Hypothalamus (tissue), 51 donors: ENCODE results near the gene GYG1.

Experiments
- DNase-seq, 51 donors: peaks; one replicate each; lab custom pipeline; 2025; lab: John Stamatoyannopoulos, UW

The GYG1 gene

DNA sequence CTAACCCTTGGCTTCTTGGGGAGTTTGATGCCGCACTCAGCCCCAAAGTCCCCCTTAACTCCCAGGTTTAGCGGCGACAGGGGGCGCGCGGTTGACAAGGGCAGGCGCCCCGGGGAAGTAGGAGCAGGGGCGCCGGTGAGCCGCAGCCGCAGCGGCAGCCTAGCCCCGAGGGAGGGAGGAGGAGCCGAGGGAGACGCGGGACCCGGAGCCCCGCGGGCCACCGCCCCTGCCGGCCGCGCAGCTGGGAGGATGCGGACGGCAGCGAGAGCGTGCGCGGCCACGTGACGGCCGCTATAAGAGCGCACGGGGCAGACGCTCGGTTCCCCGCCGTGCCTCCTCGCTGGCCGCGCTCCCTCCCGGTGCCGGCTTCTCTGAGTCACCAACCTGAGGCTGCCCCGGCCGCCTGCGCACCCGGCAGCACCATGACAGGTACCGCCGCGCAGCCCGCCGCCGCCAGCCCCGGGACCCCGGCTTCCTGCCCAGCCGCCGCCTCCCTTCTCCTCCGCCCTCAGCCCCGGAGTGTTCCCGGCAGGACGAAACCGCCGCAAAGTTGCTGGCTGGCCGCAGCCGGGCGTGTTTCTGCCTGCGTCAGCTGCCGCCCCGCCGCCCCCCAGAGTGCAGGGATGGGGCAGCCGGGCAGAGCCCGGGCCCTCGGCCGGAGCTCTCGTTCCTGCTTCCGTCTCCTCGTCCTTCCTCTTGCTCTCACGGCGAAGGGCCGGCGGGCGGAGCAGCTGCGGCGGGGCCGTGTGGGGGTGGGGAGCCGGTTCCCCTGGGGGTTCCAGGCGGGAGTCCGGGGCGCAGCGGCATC is at the start of gene GYG1:
TSS of gene GYG1 (plus strand) at position 322 of the 808 bp plus-strand sequence. CDS start at position 423, 101 bp downstream.
- peak in 49 of 51 donors; percentile 34 to 85 (median 69) for DNase-seq

DNA sequence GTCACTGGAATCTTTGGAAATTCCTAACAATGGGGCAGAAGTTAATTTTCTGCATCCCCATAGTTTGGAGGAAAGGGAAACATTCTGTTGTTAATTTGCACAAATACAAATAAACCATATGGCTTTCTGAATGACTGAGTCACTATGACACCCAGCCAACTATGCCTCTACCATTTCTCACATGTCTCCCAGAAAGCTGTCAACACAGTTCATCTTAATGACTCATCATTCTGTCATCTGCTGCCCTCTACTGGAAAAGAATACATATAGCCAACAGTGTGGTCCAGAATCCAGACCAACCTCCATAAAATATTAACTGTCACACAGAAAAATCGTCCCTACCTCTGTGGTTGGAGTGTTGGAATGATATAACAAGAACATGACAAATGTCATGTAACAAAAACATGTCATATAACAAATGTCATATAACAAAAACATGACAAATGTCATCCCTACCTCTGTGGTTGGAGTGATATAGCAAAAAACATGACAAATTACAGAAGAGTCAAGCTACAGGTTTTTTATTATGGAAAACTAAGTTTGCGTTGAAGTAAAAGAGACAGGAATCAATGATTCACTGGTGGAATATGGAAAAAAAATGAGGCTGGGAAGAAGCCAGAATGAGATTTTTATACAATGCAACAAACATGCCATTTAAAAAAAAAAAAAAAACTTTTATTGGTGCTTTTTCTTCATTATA is 47.7 kb upstream of the GYG1 start:
- peak in 7 of 51 donors; percentile 8 to 79 (median 16) for DNase-seq

- DNase-seq = no peak
Observed at GRCh38 chr3:148945116-148945515, 46.2 kb upstream of the GYG1 start.

GRCh38 chr3:148948913-148949657 is 42.3 kb upstream of the GYG1 start:
- DNase-seq = no peak

DNA sequence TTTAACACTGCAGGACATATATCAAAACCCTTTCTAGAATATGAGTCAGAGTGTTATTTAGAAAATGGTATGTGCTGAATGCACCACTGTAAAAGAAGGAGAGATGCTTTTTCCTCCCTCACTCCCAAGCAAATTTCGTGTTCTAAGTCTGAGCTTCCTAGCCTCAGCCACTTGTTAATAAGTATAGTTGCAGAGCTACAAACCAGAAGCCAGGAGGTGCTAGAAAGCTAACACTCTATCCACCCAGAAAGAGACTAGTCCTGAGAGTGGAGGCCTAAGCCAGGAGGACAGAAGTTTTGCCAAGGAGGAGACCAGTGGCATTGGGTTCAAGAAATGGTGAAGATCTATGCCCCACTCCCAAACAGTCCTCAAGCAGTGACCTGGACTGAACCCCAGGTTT is 40.5 kb upstream of the GYG1 start:
- DNase-seq = no peak

GRCh38 chr3:148951599-148952361 is 39.6 kb upstream of the GYG1 start:
- no peak for DNase-seq

- DNase-seq = no peak
Observed at GRCh38 chr3:148953094-148953493, 38.2 kb upstream of the GYG1 start.

DNA sequence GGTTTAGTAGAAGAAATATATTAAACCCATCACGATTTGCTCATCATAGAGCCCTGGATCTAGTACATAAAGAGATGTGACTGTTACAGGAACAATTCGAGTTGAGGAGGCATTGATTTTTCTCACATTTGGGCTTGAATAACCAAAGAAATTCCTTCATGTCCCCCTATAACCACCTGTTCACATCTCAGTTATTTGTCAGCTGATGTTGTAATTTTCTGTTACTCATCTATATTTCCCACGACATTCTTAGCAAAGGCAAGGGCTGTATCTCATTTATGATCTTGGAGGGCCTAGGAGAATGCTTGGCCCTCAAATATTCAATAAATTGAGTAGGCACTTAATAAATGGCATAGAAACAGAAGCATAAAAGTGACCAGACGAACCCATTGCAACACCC is 36.4 kb upstream of the GYG1 start:
- DNase-seq = no peak

DNA sequence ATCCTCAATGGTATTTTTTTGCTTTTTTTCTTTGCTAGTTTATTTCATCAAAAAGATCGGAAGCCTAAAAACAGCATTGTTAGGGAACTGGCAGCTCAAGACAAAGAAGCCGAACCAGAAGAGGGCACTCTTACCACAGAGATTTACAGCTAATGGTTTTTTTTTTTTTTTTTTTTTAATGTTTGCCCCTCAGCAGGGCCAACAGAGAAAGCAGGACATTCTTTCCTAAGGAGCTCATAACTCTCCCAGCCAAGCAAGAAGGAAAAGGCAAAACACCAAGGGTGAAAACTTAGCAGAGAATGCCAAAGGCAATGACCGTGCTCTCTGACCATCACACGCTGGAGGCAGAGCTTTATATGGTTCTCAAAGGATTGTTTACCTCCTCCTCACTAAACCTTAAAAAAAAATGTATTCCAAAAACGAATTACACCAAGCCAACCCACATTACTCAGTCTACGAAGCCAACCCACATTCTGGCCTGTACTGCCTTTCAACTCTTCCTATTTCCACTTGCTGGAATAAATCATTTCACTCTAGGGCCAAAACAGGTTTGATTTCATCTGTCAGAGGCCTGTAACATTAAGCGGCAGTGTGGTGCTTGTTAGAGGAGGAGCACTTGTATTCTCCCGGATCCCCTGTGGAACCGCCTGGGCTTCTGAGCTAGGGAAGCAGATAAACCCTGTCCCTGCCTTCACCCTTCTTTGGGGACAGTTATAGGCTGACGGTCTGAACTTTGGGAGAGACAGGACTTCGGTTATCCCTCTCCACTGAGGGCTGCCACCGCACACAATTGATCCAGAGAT is 35.6 kb upstream of the GYG1 start:
- DNase-seq = peak in 9 of 51 donors; percentile 11 to 66 (median 21)

- no peak for DNase-seq
Observed at GRCh38 chr3:148957586-148957985, 33.8 kb upstream of the GYG1 start.

DNA sequence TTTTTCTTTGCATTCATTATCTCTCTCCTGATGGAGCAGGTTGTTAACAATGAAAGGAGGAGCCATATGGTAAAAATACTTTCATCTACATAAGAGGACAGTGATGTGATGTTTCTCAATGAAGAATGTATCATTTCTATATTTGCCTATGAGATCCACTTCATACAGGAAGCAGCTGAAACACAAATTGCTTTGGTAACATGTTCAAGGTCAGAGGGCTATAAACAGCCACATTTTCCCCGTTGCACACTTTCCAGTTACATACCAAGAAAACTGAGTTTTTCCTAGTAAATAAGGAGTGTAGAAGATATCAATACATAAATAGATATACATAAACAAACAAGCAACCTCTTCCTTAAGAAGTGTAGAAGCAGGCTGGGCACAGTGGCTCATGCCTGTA is 32.6 kb upstream of the GYG1 start:
- DNase-seq = no peak

GRCh38 chr3:148962513-148962912 is 28.8 kb upstream of the GYG1 start:
- no peak for DNase-seq

DNA sequence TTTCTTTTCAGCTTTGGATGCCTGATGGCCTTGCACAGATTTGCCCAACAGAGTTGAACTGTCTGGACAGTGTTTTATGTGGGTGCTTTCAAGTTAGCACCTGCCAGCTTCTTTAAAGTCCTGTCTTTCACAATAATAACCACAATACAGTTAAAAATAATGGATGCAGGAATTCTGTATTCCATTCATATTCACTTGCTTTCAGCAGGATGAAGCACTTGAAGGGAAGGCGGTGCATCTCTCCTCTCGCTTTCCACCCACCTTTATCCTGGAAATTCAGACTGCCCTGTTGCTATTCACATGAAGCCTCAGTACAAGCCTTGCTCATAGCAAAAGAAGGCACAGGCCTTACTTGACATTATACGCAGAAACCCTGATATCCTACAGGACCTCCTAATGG is 26.5 kb upstream of the GYG1 start:
- DNase-seq = no peak

DNA sequence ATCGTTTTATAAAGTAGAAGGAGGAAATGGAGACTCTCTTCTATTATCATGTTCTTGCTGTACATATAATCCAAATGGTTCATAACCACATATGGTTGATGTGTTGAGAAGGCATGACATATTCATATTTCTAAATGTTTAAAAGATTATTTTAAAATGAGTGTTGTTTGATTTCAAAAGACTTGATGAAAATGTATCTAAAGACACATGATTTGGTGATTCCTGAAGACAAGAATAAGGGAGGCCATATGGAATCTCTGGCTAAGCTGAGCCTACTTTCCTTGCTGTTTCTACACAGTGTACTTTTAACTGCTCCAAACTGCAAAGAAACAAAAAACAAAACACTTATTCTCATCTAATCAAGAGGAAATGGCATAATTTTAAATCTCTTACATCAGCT is 23.0 kb upstream of the GYG1 start:
- no peak for DNase-seq

DNA sequence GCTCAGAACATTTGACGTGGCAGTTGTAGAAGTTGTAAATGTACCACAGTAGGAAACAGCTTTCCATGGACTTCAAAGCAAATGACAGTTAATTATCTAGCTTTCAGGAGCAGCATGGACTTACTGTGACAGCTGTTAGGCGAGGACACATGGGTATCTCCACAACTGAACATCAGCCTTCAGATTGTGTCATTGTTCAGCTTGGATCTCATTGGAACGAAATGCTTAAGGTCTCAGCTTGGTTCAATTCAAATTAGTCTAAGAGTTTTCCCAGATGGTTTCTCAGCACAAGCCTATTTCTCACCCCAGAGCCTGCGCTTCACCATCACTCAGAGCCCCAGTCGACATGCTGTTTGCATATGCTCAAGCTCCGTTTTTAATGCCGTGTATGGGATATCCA is 21.1 kb upstream of the GYG1 start:
- DNase-seq = no peak

DNA sequence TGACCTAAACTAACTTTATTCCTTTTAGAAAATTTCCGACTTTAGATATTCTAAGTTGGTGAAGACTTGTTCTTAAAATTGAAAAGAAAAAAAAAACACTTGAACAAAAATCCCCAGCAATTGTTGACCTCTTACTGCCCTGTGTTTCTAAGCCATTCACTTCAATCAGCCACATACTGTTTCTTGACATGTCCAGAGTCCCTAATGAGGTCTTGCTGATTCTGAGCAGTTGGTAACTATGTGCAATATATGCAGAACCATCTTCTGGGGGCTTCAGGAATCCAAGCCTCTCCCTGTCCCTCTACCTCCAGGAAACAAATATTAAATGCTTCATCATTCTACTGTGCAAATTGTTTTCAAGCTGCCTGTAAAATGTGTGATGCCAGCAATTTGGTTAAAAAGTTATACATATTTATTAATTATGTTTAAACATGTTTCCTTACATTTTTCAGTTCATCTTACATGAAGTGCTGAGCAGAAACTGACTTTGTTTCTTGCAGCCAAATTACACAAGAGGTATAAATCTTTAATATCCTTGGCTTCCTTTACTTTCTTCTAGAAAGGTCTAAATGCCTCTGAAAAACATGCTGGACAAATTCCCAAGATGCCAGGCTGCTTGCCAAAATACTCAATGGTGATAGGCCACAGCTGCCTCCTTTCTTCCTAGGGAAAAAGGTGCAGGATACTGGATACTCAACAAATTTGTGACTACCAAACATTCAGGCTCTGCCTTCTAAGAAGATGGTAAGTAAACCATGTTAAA is 19.8 kb upstream of the GYG1 start:
- peak in 2 of 51 donors; percentile 3 to 19 for DNase-seq

DNA sequence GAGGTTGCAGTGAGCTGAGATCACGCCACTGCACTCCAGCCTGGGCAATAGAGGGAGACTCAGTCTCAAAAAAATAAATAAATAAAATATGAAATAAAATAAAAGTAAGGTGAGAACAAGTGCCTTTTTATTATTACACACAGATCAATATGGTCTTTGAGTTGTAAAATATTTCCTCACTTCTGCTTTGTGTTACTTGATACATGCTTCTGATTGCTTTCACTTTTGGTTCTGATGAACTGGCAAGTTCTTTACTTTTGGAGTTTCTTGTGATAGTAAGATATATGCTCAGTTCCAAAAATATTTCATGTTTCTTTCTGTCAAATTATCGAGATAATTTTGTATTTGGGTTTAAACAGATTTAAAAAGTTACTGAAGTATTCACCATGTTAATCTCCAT is 16.6 kb upstream of the GYG1 start:
- no peak for DNase-seq

GRCh38 chr3:148975248-148975647 is 16.1 kb upstream of the GYG1 start:
- DNase-seq = no peak

- no peak for DNase-seq
Observed at GRCh38 chr3:148975696-148976095, 15.6 kb upstream of the GYG1 start.
